K562 (cell line): ENCODE measurements around the gene DENND2A. TPM values are rescaled to one million over a fixed set of nuclear protein-coding genes. Genes with fewer than 3 reads are reported as not detected.
A peak's percentile ranks its signal among the peaks of the same experiment; 100 is the strongest.

Experiments
- BRF2 ChIP-seq: IDR thresholded peaks from 3 replicates; pipeline ENCODE4 v1.6.1; 2011; ENCODE audit warnings: borderline replicate concordance, mild to moderate bottlenecking; ENCODE audit not compliant: insufficient read length, insufficient read depth
- FUS ChIP-seq: fragments of 200-400 bp; formaldehyde crosslinking; optimal IDR thresholded peaks from 2 replicates; pipeline ENCODE3; 2017; ENCODE audit warnings: low read depth, low read length
- MEIS2 ChIP-seq: fragments of 450-650 bp; IDR thresholded peaks from 2 replicates; pipeline ENCODE4 v1.6.1; 2014; ENCODE audit warnings: mild to moderate bottlenecking; ENCODE audit not compliant: partially characterized antibody
- NFATC3 ChIP-seq: fragments of 450-650 bp; IDR thresholded peaks from 2 replicates; pipeline ENCODE4 v1.6.1; 2017; ENCODE audit warnings: mild to moderate bottlenecking
- NR3C1 ChIP-seq: sonication (generic); formaldehyde crosslinking; IDR thresholded peaks from 2 replicates; pipeline ENCODE4 v1.8.1; 2022; ENCODE audit warnings: missing genetic modification reagents
- ZFP36 ChIP-seq: fragments of 150-350 bp; IDR thresholded peaks from 2 replicates; pipeline ENCODE4 v1.6.1; 2018; ENCODE audit warnings: low read length, low read depth; ENCODE audit not compliant: partially characterized antibody
- ZNF146 ChIP-seq: IDR thresholded peaks from one replicate; pipeline ENCODE4 v1.6.1; 2018; ENCODE audit warnings: missing compliant biosample characterization; ENCODE audit not compliant: unreplicated experiment
- ZNF511 ChIP-seq: sonication (generic); formaldehyde crosslinking; IDR thresholded peaks from 2 replicates; pipeline ENCODE4 v1.8.0; 2022; ENCODE audit warnings: mild to moderate bottlenecking, missing genetic modification reagents
- ZNF512 ChIP-seq: IDR thresholded peaks from 2 replicates; pipeline ENCODE4 v1.6.1; 2016; ENCODE audit warnings: missing genetic modification characterization, missing compliant biosample characterization
- ZNF699 ChIP-seq: fragments of 250-450 bp; sonication (Bioruptor Pico); IDR thresholded peaks from 2 replicates; pipeline ENCODE4 v1.8.0; 2021; ENCODE audit warnings: mild to moderate bottlenecking, moderate library complexity; ENCODE audit not compliant: insufficient replicate concordance
- ZNF764 ChIP-seq: fragments of 250-450 bp; sonication (Bioruptor Pico); IDR thresholded peaks from 2 replicates; pipeline ENCODE4 v1.4.0; 2020; ENCODE audit warnings: low read depth, mild to moderate bottlenecking, moderate library complexity
- polyA plus RNA-seq, 8 experiments: library from polyadenylated mRNA; depleted of rRNA in 4 of 8; stranded (reverse) in 5 of 8; unstranded in 3 of 8; fragments of >200 nt; fragmentation: Nextera tagmentation in 2 of 8; fragmentation: Illumina TruSeq in 1 of 8; extraction: Ambion mirVana in 2 of 8; extraction: Trizol in 1 of 8; gene quantifications; 2 replicates each; pipeline versions ENCODE4 v1.2.1 to v1.2.3, GENCODE V29; 2011 to 2014; ENCODE audit warnings: inconsistent platforms in 1 of 8, missing spikeins in 1 of 8
- total RNA-seq, 7 experiments: library from RNA; depleted of rRNA in 6 of 7; stranded (reverse); fragments of >200 nt in 6 of 7; fragmentation: Illumina TruSeq in 2 of 7; extraction: Trizol in 2 of 7; gene quantifications; 2 replicates each; pipeline versions ENCODE4 v1.2.1 to v1.2.3, GENCODE V29; 2011 to 2021; ENCODE audit warnings: low replicate concordance in 1 of 7
- TF ChIP-seq, protein P1 (sequence below): IDR thresholded peaks from 2 replicates; pipeline ENCODE4 v1.6.1; 2011; ENCODE audit warnings: borderline replicate concordance, low read depth, mild to moderate bottlenecking, moderate library complexity, low read length; ENCODE audit not compliant: insufficient read depth, poor library complexity, severe bottlenecking
- TF ChIP-seq, protein P2 (sequence below): sonication (generic); formaldehyde crosslinking; IDR thresholded peaks from 2 replicates; pipeline ENCODE4 v1.8.1; 2023; ENCODE audit warnings: mild to moderate bottlenecking, missing genetic modification reagents
- TF ChIP-seq, protein P3 (sequence below): fragments of 250-450 bp; sonication (Bioruptor Pico); IDR thresholded peaks from 2 replicates; pipeline ENCODE4 v1.8.0; 2021; ENCODE audit warnings: moderate library complexity, mild to moderate bottlenecking, inconsistent platforms

The DENND2A gene
- total and polyA plus RNA-seq, 9 of the 15 experiments (the other 6 are each of a cell fraction or from before 2014, with no cell fraction given) = not detected

- TF ChIP-seq ZNF512 (tag) = no peak
- TF ChIP-seq ZFP36 = no peak
- TF ChIP-seq ZNF511 (CRISPR knock-in tag) = peak; percentile 74; the same call in 1 of the 2 replicates
- TF ChIP-seq BRF2 = no peak
- no peak for TF ChIP-seq NR3C1 (CRISPR knock-in tag)
- no peak for TF ChIP-seq FUS
- TF ChIP-seq, protein P1, sequence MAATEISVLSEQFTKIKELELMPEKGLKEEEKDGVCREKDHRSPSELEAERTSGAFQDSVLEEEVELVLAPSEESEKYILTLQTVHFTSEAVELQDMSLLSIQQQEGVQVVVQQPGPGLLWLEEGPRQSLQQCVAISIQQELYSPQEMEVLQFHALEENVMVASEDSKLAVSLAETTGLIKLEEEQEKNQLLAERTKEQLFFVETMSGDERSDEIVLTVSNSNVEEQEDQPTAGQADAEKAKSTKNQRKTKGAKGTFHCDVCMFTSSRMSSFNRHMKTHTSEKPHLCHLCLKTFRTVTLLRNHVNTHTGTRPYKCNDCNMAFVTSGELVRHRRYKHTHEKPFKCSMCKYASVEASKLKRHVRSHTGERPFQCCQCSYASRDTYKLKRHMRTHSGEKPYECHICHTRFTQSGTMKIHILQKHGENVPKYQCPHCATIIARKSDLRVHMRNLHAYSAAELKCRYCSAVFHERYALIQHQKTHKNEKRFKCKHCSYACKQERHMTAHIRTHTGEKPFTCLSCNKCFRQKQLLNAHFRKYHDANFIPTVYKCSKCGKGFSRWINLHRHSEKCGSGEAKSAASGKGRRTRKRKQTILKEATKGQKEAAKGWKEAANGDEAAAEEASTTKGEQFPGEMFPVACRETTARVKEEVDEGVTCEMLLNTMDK = no peak
- no peak for TF ChIP-seq ZNF146 (CRISPR knock-in tag)
- no peak for TF ChIP-seq NFATC3
- TF ChIP-seq MEIS2 = no peak
- TF ChIP-seq, protein P2, sequence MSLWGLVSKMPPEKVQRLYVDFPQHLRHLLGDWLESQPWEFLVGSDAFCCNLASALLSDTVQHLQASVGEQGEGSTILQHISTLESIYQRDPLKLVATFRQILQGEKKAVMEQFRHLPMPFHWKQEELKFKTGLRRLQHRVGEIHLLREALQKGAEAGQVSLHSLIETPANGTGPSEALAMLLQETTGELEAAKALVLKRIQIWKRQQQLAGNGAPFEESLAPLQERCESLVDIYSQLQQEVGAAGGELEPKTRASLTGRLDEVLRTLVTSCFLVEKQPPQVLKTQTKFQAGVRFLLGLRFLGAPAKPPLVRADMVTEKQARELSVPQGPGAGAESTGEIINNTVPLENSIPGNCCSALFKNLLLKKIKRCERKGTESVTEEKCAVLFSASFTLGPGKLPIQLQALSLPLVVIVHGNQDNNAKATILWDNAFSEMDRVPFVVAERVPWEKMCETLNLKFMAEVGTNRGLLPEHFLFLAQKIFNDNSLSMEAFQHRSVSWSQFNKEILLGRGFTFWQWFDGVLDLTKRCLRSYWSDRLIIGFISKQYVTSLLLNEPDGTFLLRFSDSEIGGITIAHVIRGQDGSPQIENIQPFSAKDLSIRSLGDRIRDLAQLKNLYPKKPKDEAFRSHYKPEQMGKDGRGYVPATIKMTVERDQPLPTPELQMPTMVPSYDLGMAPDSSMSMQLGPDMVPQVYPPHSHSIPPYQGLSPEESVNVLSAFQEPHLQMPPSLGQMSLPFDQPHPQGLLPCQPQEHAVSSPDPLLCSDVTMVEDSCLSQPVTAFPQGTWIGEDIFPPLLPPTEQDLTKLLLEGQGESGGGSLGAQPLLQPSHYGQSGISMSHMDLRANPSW = no peak
- no peak for TF ChIP-seq ZNF764 (CRISPR knock-in tag)
- TF ChIP-seq, protein P3, sequence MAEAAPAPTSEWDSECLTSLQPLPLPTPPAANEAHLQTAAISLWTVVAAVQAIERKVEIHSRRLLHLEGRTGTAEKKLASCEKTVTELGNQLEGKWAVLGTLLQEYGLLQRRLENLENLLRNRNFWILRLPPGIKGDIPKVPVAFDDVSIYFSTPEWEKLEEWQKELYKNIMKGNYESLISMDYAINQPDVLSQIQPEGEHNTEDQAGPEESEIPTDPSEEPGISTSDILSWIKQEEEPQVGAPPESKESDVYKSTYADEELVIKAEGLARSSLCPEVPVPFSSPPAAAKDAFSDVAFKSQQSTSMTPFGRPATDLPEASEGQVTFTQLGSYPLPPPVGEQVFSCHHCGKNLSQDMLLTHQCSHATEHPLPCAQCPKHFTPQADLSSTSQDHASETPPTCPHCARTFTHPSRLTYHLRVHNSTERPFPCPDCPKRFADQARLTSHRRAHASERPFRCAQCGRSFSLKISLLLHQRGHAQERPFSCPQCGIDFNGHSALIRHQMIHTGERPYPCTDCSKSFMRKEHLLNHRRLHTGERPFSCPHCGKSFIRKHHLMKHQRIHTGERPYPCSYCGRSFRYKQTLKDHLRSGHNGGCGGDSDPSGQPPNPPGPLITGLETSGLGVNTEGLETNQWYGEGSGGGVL (CRISPR knock-in tag) = no peak
- no peak for TF ChIP-seq ZNF699 (CRISPR knock-in tag)
Observed at GRCh38 chr7:140653319-140654108, 12.9 kb upstream of the DENND2A start (continued).
